ENCODE data around the gene CYP39A1. TPM values are rescaled to one million over a fixed set of nuclear protein-coding genes. Genes with fewer than 3 reads are reported as not detected.

The CYP39A1 gene
- total and polyA plus RNA-seq, 2 donors (not counting 1 experiment from before 2014, with no cell fraction given), result 0.49 to 3.8 TPM

DNA sequence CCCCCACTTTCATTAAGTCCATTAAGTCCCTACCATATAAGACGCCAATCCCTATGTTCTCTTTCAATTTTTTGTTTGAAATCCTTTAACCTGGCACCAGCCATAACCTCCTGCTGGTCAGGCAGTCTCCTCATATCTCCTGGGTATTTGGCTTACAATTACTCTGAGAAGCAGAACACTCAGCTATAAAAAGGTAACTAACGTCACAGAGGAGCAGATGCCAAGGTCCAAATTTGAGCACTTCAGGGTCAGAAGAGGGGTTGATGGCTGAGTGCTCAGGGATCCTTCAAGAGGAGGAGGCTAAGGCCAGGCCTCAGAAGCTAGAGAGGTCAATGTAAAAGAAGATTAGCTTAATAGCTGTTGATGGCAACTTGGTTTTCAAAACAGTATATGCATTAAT, 139.1 kb downstream of the CYP39A1 start:
- no peak for TF ChIP-seq EZH2 (IDR thresholded peaks at IDR 0.05; ENCODE audit: low read length, missing control alignments)
- TF ChIP-seq, protein P1, sequence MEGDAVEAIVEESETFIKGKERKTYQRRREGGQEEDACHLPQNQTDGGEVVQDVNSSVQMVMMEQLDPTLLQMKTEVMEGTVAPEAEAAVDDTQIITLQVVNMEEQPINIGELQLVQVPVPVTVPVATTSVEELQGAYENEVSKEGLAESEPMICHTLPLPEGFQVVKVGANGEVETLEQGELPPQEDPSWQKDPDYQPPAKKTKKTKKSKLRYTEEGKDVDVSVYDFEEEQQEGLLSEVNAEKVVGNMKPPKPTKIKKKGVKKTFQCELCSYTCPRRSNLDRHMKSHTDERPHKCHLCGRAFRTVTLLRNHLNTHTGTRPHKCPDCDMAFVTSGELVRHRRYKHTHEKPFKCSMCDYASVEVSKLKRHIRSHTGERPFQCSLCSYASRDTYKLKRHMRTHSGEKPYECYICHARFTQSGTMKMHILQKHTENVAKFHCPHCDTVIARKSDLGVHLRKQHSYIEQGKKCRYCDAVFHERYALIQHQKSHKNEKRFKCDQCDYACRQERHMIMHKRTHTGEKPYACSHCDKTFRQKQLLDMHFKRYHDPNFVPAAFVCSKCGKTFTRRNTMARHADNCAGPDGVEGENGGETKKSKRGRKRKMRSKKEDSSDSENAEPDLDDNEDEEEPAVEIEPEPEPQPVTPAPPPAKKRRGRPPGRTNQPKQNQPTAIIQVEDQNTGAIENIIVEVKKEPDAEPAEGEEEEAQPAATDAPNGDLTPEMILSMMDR (conservative IDR thresholded peaks at IDR 0.05 in 1 of 2, IDR thresholded peaks at IDR 0.05 in 1 of 2; ENCODE audit: low read depth in 1 of 2, low read length in 2 of 2), result no peak
- Histone ChIP-seq H3K27ac (ENCODE audit: insufficient read depth, low read length) (no peak overlapping the region), H3K27me3 (ENCODE audit: control insufficient read depth, insufficient read depth, low read length) (no peaks in the 10 kb centered on the region)

DNA sequence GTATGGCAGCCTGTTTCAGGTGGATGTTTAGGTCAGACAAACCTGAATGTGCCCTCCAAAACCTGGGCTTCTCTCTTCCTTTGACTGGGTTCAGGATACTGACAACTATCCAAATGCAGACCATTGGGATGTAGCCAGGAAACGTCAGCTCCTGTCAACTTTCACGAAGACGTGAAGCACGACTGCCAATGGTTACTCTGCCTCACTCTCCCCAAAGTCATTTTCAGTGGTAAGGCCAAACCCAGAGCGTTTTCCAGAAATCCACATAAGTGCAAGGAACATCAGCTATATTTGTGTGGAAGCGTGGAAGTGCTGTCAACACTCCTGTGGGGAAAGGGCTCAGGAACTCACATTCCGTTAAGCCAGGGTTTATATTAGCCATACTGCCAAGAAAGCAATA, 141.3 kb downstream of the CYP39A1 start:
- no peaks in the 10 kb centered on the region for H3K9me3 ChIP-seq (ENCODE audit: control insufficient read depth, insufficient read depth, low read depth, low read length)
- DNase-seq (ENCODE audit: low read depth in 2 of 2), result no peak
- peaks cover 4% of the 10 kb centered on the region for H3K4me1 ChIP-seq (ENCODE audit: control insufficient read depth, extremely low read depth, insufficient read depth, low read length)
- no peak overlapping the region for H3K4me2 ChIP-seq (ENCODE audit: extremely low read depth, insufficient read depth, low read length)
- no peak overlapping the region for H3K9ac ChIP-seq (ENCODE audit: insufficient read depth, low read length)
- H3K36me3 ChIP-seq (ENCODE audit: control insufficient read depth, insufficient read depth, low read length), result no peaks in the 10 kb centered on the region
- no peak overlapping the region for H3K27ac ChIP-seq (ENCODE audit: insufficient read depth, low read length)
- H3K4me3 ChIP-seq (replicated peaks in 1 of 4; ENCODE audit: control extremely low read depth in 1 of 4, insufficient read depth in 1 of 4, low read depth in 3 of 4, low read length in 4 of 4), result no peak overlapping the region
- no peaks in the 10 kb centered on the region for H3K27me3 ChIP-seq (ENCODE audit: control insufficient read depth, insufficient read depth, low read length)
- H4K20me1 ChIP-seq (ENCODE audit: control insufficient read depth, extremely low read depth, insufficient read depth, low read length), result no peaks in the 10 kb centered on the region
- H3K79me2 ChIP-seq (ENCODE audit: control insufficient read depth, insufficient read depth, low read length), result no peaks in the 10 kb centered on the region
- TF ChIP-seq, protein P1 (conservative IDR thresholded peaks at IDR 0.05 in 1 of 2, IDR thresholded peaks at IDR 0.05 in 1 of 2; ENCODE audit: low read depth in 1 of 2, low read length in 2 of 2), result no peak
- TF ChIP-seq EZH2 (IDR thresholded peaks at IDR 0.05; ENCODE audit: low read length, missing control alignments), result no peak
- H2AFZ ChIP-seq (ENCODE audit: low read length), result peak overlapping the region; percentile 21

More for the DNA sequence above, 139.1 kb downstream of the CYP39A1 start:
- Histone ChIP-seq H4K20me1 (ENCODE audit: control insufficient read depth, extremely low read depth, insufficient read depth, low read length) (no peaks in the 10 kb centered on the region), H3K79me2 (ENCODE audit: control insufficient read depth, insufficient read depth, low read length) (no peaks in the 10 kb centered on the region), H3K9ac (ENCODE audit: insufficient read depth, low read length) (no peak overlapping the region), H3K4me1 (ENCODE audit: control insufficient read depth, extremely low read depth, insufficient read depth, low read length) (peaks cover 4% of the 10 kb centered on the region), H2AFZ (ENCODE audit: low read length) (no peak overlapping the region), H3K36me3 (ENCODE audit: control insufficient read depth, insufficient read depth, low read length) (no peaks in the 10 kb centered on the region), H3K4me2 (ENCODE audit: extremely low read depth, insufficient read depth, low read length) (no peak overlapping the region), H3K9me3 (ENCODE audit: control insufficient read depth, insufficient read depth, low read depth, low read length) (no peaks in the 10 kb centered on the region), H3K4me3 (replicated peaks in 1 of 4; ENCODE audit: control extremely low read depth in 1 of 4, insufficient read depth in 1 of 4, low read depth in 3 of 4, low read length in 4 of 4) (no peak overlapping the region)
- DNase-seq (ENCODE audit: low read depth in 2 of 2), result no peak

DNA sequence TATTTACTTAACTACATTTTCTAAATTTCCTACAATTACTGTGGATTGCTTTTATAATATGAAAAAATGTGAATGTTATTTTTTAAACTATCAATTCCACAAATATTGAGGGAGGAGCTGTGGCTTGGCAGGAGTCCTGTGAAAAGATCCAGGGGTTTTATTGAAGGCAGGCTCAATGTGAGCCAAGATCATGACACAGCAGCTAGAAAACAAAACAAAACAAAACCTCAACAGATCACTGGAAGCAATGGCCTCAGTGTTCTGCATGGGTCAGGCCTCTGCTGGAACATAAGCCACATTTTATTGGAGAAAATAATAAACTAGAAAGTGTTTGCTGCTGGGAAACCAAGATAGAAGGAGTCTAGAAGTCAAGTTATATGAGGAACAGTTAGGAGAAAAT, 142.0 kb downstream of the CYP39A1 start:
- no peak overlapping the region for H2AFZ ChIP-seq (ENCODE audit: low read length)
- H3K79me2 ChIP-seq (ENCODE audit: control insufficient read depth, insufficient read depth, low read length), result no peaks in the 10 kb centered on the region
- H3K27ac ChIP-seq (ENCODE audit: insufficient read depth, low read length), result no peak overlapping the region
- DNase-seq (ENCODE audit: low read depth in 2 of 2), result peak; percentile 41 to 89
- no peak overlapping the region for H3K4me3 ChIP-seq (replicated peaks in 1 of 4; ENCODE audit: control extremely low read depth in 1 of 4, insufficient read depth in 1 of 4, low read depth in 3 of 4, low read length in 4 of 4)
- no peaks in the 10 kb centered on the region for H3K9me3 ChIP-seq (ENCODE audit: control insufficient read depth, insufficient read depth, low read depth, low read length)
- peaks cover 4% of the 10 kb centered on the region for H3K4me1 ChIP-seq (ENCODE audit: control insufficient read depth, extremely low read depth, insufficient read depth, low read length)
- no peak overlapping the region for H3K4me2 ChIP-seq (ENCODE audit: extremely low read depth, insufficient read depth, low read length)
- H3K9ac ChIP-seq (ENCODE audit: insufficient read depth, low read length), result no peak overlapping the region
- no peaks in the 10 kb centered on the region for H3K27me3 ChIP-seq (ENCODE audit: control insufficient read depth, insufficient read depth, low read length)
- no peaks in the 10 kb centered on the region for H3K36me3 ChIP-seq (ENCODE audit: control insufficient read depth, insufficient read depth, low read length)
- TF ChIP-seq EZH2 (IDR thresholded peaks at IDR 0.05; ENCODE audit: low read length, missing control alignments), result no peak
- TF ChIP-seq, protein P1 (conservative IDR thresholded peaks at IDR 0.05 in 1 of 2, IDR thresholded peaks at IDR 0.05 in 1 of 2; ENCODE audit: low read depth in 1 of 2, low read length in 2 of 2), result no peak
- no peaks in the 10 kb centered on the region for H4K20me1 ChIP-seq (ENCODE audit: control insufficient read depth, extremely low read depth, insufficient read depth, low read length)

All from fibroblast of lung (primary cell).